Neural progenitor cell (in vitro differentiated cells): ENCODE results near the gene AKR7A3. TPM values are rescaled to one million over a fixed set of nuclear protein-coding genes. Genes with fewer than 3 reads are reported as not detected.
A peak's percentile ranks its signal among the peaks of the same experiment; 100 is the strongest.

Experiments
- DNase-seq: peaks from one replicate; pipeline ENCODE4 v3.0.0-alpha.2; 2016; ENCODE audit warnings: low spot score
- H2AFZ ChIP-seq: fragments of 200-600 bp; sonication (generic); replicated peaks from 2 replicates; pipeline ENCODE4 v1.6.1; 2016; ENCODE audit warnings: antibody characterized with exemption
- H3F3A ChIP-seq: fragments of 200-600 bp; sonication (generic); 2 replicates; pipeline ENCODE4 v1.6.1; 2016; ENCODE audit warnings: antibody characterized with exemption, low read depth
- H3K27ac ChIP-seq: fragments of 200-600 bp; sonication (generic); 2 replicates; pipeline ENCODE4 v1.5.1; 2016; ENCODE audit warnings: mild to moderate bottlenecking
- H3K27me3 ChIP-seq: fragments of 200-600 bp; sonication (generic); 2 replicates; pipeline ENCODE4 v1.6.1; 2016; ENCODE audit warnings: mild to moderate bottlenecking, moderate library complexity
- H3K36me3 ChIP-seq: fragments of 200-600 bp; sonication (generic); 2 replicates; pipeline ENCODE4 v1.5.1; 2016
- H3K4me1 ChIP-seq: fragments of 200-600 bp; sonication (generic); 2 replicates; pipeline ENCODE4 v1.6.1; 2016; ENCODE audit warnings: mixed run types
- H3K4me2 ChIP-seq: fragments of 200-600 bp; sonication (generic); 2 replicates; pipeline ENCODE4 v1.6.1; 2016
- H3K4me3 ChIP-seq: fragments of 200-600 bp; sonication (generic); 2 replicates; pipeline ENCODE4 v1.5.1; 2016
- H3K79me2 ChIP-seq: fragments of 200-600 bp; sonication (generic); 2 replicates; pipeline ENCODE4 v1.6.1; 2016; ENCODE audit warnings: low read depth
- H3K9ac ChIP-seq: fragments of 200-600 bp; sonication (generic); 2 replicates; pipeline ENCODE4 v1.6.1; 2016
- H3K9me3 ChIP-seq: fragments of 200-600 bp; sonication (generic); 2 replicates; pipeline ENCODE4 v1.5.1; 2016; ENCODE audit warnings: low read depth
- H4K20me1 ChIP-seq: fragments of 200-600 bp; sonication (generic); 2 replicates; pipeline ENCODE4 v1.6.1; 2016; ENCODE audit warnings: low read depth
- H3K27ac Mint-ChIP-seq: 3 replicates; pipeline ENCODE4 v1.8.0; 2021; ENCODE audit warnings: mixed read lengths
- H3K27me3 Mint-ChIP-seq: 2 replicates; pipeline ENCODE4 v1.8.0; 2022; ENCODE audit warnings: low read depth, mild to moderate bottlenecking, inconsistent platforms, moderate library complexity, mixed read lengths; ENCODE audit not compliant: insufficient read depth
- H3K36me3 Mint-ChIP-seq: 3 replicates; pipeline ENCODE4 v1.8.0; 2021; ENCODE audit warnings: mixed read lengths
- H3K4me1 Mint-ChIP-seq: 3 replicates; pipeline ENCODE4 v1.8.0; 2021; ENCODE audit warnings: mixed read lengths
- H3K4me3 Mint-ChIP-seq: 3 replicates; pipeline ENCODE4 v1.8.0; 2021; ENCODE audit warnings: mild to moderate bottlenecking, moderate library complexity, mixed read lengths
- H3K9me3 Mint-ChIP-seq: 3 replicates; pipeline ENCODE4 v1.8.0; 2020; ENCODE audit warnings: mixed read lengths
- EZH2 ChIP-seq: fragments of 200-600 bp; sonication (generic); IDR thresholded peaks from 2 replicates; pipeline ENCODE4 v1.6.1; 2017; ENCODE audit warnings: antibody characterized with exemption, mild to moderate bottlenecking, moderate library complexity
- EZH2phosphoT487 ChIP-seq: fragments of 200-600 bp; sonication (generic); IDR thresholded peaks from 2 replicates; pipeline ENCODE4 v1.6.1; 2017; ENCODE audit warnings: antibody characterized with exemption
- total RNA-seq: library from RNA; depleted of rRNA; stranded (reverse); fragments of >200 nt; gene quantifications from 2 replicates; pipeline ENCODE4 v1.2.3, GENCODE V29; 2015; ENCODE audit warnings: low replicate concordance
- TF ChIP-seq, protein P1 (sequence below): fragments of 200-600 bp; sonication (generic); IDR thresholded peaks from 2 replicates; pipeline ENCODE4 v1.5.1; 2017; ENCODE audit warnings: antibody characterized with exemption, mild to moderate bottlenecking

The AKR7A3 gene
- total RNA-seq, 1 donor from 2014 or later = not detected

DNA sequence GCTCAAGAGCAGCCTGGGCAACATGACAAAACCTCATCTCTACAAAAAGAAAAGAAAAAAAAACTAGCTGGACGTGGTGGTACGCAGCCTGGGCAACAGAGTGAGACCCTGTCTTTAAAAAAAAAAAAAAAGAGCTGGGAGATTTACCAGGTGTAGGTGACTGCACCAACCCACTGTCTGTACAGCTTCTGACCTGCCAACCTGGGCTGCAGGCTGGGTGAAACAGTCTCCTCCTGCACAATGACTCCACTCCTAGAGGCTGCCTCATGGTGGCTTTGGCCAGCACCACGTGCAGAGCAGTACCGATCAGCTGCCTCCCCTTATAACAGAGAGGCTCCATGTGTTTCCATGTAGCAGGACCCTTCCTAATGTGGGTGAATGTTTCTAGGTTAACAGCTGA, 33.3 kb downstream of the AKR7A3 start:
- no peak for DNase-seq
- Mint-ChIP-seq H3K4me3 (peak overlapping the region; percentile 8), H3K27me3 (peaks cover 2% of the 10 kb centered on the region), H3K36me3 (peaks cover 5% of the 10 kb centered on the region), H3K27ac (no peak overlapping the region), H3K9me3 (no peaks in the 10 kb centered on the region), H3K4me1 (peaks cover 18% of the 10 kb centered on the region)
- Histone ChIP-seq H3F3A (peaks cover 3% of the 10 kb centered on the region), H2AFZ (no peak overlapping the region), H3K36me3 (no peaks in the 10 kb centered on the region), H3K27me3 (no peaks in the 10 kb centered on the region), H3K9me3 (no peaks in the 10 kb centered on the region), H3K27ac (no peak overlapping the region), H3K4me2 (no peak overlapping the region), H3K79me2 (peaks cover 56% of the 10 kb centered on the region), H3K9ac (no peak overlapping the region), H3K4me3 (no peak overlapping the region), H4K20me1 (peaks cover 14% of the 10 kb centered on the region), H3K4me1 (peaks cover 18% of the 10 kb centered on the region)
- TF ChIP-seq EZH2 (no peak), EZH2phosphoT487 (no peak)
- TF ChIP-seq, protein P1, sequence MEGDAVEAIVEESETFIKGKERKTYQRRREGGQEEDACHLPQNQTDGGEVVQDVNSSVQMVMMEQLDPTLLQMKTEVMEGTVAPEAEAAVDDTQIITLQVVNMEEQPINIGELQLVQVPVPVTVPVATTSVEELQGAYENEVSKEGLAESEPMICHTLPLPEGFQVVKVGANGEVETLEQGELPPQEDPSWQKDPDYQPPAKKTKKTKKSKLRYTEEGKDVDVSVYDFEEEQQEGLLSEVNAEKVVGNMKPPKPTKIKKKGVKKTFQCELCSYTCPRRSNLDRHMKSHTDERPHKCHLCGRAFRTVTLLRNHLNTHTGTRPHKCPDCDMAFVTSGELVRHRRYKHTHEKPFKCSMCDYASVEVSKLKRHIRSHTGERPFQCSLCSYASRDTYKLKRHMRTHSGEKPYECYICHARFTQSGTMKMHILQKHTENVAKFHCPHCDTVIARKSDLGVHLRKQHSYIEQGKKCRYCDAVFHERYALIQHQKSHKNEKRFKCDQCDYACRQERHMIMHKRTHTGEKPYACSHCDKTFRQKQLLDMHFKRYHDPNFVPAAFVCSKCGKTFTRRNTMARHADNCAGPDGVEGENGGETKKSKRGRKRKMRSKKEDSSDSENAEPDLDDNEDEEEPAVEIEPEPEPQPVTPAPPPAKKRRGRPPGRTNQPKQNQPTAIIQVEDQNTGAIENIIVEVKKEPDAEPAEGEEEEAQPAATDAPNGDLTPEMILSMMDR = no peak

DNA sequence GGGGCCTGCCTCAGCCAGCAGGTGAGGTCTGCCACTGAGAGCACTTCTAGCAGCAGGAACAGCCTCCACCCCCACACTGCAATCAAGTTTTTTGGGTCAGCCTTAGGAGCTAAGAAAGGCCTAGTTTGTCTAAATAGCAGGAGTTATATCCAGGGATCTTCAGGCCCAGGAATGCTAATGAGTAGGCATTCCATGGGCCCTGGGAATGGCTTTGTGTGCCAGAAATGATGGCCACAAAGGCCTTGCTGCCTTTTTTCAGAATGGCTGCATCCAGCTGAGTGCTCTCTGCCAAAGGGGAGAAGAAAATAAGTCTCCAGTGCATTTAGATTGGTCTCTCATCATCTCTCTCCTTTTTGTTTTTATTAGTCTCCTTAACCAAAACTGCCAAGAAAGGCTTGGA, 34.2 kb downstream of the AKR7A3 start:
- no peaks in the 10 kb centered on the region for H3K36me3 ChIP-seq
- H3K9ac ChIP-seq = peak overlapping the region; percentile 11
- H3K4me3 Mint-ChIP-seq = no peak overlapping the region
- H3K4me2 ChIP-seq = peak overlapping the region; percentile 96
- H3K9me3 Mint-ChIP-seq = no peaks in the 10 kb centered on the region
- H4K20me1 ChIP-seq = peaks cover 14% of the 10 kb centered on the region
- DNase-seq = peak; percentile 37
- no peaks in the 10 kb centered on the region for H3K27me3 Mint-ChIP-seq
- H3K27me3 ChIP-seq = no peaks in the 10 kb centered on the region
- no peak overlapping the region for H3K27ac ChIP-seq
- peaks cover 3% of the 10 kb centered on the region for H3F3A ChIP-seq
- H3K9me3 ChIP-seq = no peaks in the 10 kb centered on the region
- peaks cover 65% of the 10 kb centered on the region for H3K79me2 ChIP-seq
- peaks cover 20% of the 10 kb centered on the region for H3K4me1 ChIP-seq
- peaks cover 20% of the 10 kb centered on the region for H3K4me1 Mint-ChIP-seq
- no peak overlapping the region for H3K4me3 ChIP-seq
- H3K36me3 Mint-ChIP-seq = peaks cover 5% of the 10 kb centered on the region
- no peak overlapping the region for H3K27ac Mint-ChIP-seq
- no peak for TF ChIP-seq EZH2
- TF ChIP-seq, protein P1 = no peak
- no peak for TF ChIP-seq EZH2phosphoT487
- no peak overlapping the region for H2AFZ ChIP-seq

DNA sequence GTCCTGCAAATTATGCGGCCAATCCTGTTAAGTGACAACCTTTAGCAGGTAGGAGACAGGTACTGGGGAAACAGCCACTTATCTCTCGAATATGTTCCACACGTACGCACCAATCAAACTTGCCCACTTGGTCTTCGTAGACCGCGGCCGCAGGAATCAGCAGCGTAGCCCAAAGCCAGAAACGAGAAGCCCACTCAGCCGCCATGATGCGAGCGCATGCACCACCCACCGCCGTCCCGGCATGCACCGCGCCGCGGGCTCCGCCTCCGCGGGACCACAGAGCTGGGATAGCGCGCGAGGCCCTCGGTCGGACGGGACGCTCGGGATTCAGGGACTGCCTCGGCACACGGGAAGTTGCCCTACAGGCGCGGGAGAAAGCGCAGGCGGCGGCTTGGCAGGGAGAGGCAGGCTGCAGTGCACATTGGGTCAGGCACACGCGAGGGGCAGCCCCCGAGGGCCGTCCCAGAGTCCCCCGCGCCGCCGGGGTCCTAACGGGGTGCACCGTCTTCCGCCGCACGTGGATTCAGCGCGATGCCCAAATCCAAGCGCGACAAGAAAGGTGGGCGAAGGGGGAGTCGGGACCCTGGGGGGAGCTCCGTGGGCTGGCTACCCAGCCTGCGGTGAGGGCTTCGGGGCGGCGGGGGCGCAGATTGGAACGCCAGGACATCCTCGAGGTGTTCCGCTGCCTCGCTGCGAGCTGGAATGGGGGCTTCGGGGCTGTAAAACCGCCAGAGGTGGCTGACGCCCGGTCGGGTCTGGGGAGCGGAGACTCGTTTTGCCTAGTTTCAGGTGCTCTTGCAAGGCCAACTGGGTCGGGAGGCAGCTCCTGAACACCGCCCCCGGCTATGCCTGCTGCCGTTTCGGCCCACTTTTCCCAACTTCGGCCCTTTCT, 37.0 kb downstream of the AKR7A3 start, which contains the start of the genes EMC1 and MRTO4:
Gene EMC1 (minus strand): TSS at position 220 of the 892 bp plus-strand sequence. CDS start 15 bp downstream, at position 205.
Gene MRTO4 (plus strand): TSS at position 501 of the 892 bp plus-strand sequence. CDS start 31 bp downstream, at position 532.
- H3K4me1 Mint-ChIP-seq = peaks cover 20% of the 10 kb centered on the region
- H3K27me3 Mint-ChIP-seq = no peaks in the 10 kb centered on the region

More for the DNA sequence above, 37.0 kb downstream of the AKR7A3 start, which contains the start of the genes EMC1 and MRTO4:
- no peaks in the 10 kb centered on the region for H3K36me3 ChIP-seq
- peaks cover 20% of the 10 kb centered on the region for H3K4me1 ChIP-seq
- peaks cover 93% of the 10 kb centered on the region for H3K79me2 ChIP-seq
- Mint-ChIP-seq H3K9me3 (no peaks in the 10 kb centered on the region), H3K27ac (peak within 1 kb of the TSS; percentile 98), H3K4me3 (peak within 1 kb of the TSS; percentile 100), H3K36me3 (no peaks in the 10 kb centered on the region)
- no peak for TF ChIP-seq EZH2
- H3K27me3 ChIP-seq = no peaks in the 10 kb centered on the region
- H3K4me2 ChIP-seq = peak within 1 kb of the TSS; percentile 96
- peak; percentile 93 for DNase-seq
- peaks cover 3% of the 10 kb centered on the region for H3F3A ChIP-seq
- H2AFZ ChIP-seq = peak within 1 kb of the TSS; percentile 78
- H3K4me3 ChIP-seq = peak within 1 kb of the TSS; percentile 95
- H4K20me1 ChIP-seq = peaks cover 24% of the 10 kb centered on the region
- peak within 1 kb of the TSS; percentile 94 for H3K27ac ChIP-seq
- H3K9me3 ChIP-seq = no peaks in the 10 kb centered on the region
- peak within 1 kb of the TSS; percentile 92 for H3K9ac ChIP-seq
